CD4-positive, alpha-beta T cell treated with Interleukin-4 for 1 hour (primary cell): ENCODE measurements around the gene HRG.
"Not testable (repeated sequence)": the region's sequence is repeated elsewhere in the genome, so short reads cannot be mapped to it uniquely, and the experiment has no call there.

Experiments used
- DNase-seq, 2 donors: peaks; one replicate each; pipeline ENCODE4 v3.0.0-alpha.2; 2020 to 2022

HRG gene, protein sequence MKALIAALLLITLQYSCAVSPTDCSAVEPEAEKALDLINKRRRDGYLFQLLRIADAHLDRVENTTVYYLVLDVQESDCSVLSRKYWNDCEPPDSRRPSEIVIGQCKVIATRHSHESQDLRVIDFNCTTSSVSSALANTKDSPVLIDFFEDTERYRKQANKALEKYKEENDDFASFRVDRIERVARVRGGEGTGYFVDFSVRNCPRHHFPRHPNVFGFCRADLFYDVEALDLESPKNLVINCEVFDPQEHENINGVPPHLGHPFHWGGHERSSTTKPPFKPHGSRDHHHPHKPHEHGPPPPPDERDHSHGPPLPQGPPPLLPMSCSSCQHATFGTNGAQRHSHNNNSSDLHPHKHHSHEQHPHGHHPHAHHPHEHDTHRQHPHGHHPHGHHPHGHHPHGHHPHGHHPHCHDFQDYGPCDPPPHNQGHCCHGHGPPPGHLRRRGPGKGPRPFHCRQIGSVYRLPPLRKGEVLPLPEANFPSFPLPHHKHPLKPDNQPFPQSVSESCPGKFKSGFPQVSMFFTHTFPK

DNA sequence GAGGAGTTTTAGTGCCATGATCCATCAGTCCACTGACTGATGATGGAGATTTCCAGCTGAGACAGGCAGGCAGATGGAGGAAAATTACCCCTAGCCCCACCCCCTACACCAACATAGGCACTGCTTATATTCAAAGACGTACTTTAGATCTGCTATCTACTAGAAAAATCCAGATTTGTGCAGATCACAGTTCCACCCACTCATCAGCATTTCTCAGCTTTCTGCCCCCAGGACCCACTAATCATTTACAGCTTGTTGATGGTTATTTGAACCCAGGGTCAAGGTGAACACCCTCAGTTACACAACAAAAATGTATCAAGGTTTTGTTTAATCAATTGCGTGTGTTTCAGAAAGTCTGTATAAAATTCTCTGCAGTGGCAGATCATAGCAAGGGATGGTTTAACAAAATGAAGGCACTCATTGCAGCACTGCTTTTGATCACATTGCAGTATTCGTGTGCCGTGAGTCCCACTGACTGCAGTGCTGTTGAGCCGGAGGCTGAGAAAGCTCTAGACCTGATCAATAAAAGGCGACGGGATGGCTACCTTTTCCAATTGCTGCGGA lies at the start of gene HRG:
TSS of gene HRG (plus strand) at position 390 of the 564 bp plus-strand sequence. CDS start at position 408, 18 bp downstream.
- DNase-seq: no peak

DNA sequence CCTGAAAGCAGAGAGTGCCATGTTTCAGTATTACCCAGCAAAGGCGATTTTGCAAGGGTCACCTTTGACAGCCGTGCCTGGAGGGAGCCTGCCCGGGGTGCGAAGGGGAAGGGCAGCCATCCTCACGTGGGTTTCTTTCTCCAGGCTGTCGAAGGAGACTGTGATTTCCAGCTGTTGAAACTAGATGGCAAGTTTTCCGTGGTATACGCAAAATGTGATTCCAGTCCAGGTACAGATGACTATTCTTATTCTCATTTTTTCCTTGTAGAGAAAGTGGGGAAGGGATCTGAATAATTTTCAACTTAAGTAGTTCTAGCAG lies 49.6 kb upstream of the HRG start:
- no peak for DNase-seq

DNA sequence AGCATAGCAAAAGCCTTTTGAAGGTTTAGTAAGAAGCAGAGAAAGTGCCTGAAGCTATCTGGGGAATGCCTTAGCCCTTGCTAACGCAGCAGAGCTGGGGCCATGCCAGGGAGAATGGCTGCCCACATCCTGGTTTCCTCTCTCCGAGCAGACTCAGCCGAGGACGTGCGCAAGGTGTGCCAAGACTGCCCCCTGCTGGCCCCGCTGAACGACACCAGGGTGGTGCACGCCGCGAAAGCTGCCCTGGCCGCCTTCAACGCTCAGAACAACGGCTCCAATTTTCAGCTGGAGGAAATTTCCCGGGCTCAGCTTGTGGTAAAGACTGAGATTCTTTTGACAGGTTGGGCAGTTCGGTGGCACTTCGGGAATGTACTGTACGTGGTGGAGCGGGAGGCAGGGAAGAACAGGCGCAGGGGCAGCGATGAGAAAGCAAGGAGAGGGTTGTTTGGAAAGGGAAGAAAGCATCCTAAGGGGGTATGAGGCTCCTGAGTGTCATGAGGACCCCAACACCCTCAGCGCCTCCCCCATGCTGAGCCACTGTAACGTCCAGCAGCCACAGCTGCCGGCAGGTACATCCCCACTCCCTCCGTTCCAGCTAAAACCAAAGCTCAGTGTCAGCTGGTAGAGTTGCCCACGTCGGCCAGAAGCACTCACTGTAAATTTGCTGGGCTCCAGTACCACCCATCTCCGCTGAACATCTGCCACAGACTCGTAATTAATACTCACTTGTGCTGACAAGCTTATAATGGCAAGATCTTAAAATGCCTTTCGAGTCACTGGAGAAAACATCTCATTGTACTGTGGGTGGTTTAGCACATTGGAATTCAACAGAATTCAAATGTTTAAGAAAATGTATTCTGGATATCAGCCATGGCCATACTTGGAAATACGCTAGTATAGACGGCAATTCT lies 48.5 kb upstream of the HRG start:
- DNase-seq: peak; percentile 85 to 87

DNA sequence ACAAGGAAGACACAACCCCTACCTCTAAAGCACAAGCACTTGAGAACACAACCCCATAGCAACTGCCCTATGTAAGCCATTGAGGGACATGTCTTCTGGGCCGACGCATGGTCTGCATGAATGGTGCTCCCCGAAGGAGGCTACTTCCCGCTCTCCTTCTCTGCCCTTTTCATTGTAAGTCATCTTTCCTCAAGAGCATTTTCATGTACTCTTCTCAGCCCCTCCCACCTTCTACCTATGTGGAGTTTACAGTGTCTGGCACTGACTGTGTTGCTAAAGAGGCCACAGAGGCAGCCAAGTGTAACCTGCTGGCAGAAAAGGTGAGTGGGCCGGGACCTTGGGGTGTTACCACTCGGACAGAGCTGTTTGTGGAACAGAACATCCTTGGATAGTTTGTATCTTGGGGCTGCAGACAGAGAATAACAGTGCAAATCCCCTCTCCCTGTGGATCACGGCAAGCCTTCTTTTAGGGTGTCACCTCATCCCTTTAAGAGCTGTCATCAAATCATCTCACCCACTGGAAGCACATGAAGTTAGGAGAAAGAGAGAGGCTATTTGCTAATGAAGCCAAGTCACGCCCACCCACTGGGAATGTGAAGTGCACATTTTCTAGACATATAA lies 47.4 kb upstream of the HRG start:
- no peak for DNase-seq

DNA sequence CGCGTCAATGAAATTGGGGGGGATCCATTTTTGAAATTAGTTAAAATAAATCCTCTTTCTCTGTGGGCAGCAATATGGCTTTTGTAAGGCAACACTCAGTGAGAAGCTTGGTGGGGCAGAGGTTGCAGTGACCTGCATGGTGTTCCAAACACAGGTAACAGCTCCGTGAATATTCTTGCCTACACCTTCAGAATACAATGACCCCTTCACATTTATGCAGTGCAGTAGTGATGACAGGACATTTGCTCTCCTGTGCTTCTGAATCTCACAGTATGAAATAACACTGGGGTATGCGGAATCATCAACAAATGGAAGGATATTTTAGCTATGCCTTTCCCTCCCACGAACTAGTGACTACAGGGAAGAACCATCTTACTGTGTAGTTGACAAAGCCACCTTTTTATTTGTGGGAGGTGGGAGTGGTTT lies 46.0 kb upstream of the HRG start:
- no peak for DNase-seq

DNA sequence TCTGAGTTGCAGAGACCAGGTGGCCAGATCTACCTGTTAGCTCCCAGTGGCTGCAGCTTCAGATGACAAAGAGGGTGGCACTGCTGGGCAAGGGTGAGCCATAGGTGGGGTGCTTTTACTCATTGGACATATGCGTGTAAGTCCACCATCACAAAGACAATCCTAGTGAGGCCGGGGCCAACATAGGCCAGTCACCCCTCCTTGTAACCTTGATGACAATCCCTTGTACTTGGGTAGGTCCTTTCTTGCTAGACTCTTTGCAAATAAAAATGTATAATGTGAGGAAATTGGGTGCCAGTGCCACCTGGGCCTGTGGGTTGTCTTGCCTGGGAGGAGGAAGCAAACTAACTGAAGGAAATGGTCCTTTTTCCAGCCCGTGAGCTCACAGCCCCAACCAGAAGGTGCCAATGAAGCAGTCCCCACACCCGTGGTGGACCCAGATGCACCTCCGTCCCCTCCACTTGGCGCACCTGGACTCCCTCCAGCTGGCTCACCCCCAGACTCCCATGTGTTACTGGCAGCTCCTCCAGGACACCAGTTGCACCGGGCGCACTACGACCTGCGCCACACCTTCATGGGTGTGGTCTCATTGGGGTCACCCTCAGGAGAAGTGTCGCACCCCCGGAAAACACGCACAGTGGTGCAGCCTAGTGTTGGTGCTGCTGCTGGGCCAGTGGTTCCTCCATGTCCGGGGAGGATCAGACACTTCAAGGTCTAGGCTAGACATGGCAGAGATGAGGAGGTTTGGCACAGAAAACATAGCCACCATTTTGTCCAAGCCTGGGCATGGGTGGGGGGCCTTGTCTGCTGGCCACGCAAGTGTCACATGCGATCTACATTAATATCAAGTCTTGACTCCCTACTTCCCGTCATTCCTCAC lies 45.4 kb upstream of the HRG start:
- DNase-seq: no peak

DNA sequence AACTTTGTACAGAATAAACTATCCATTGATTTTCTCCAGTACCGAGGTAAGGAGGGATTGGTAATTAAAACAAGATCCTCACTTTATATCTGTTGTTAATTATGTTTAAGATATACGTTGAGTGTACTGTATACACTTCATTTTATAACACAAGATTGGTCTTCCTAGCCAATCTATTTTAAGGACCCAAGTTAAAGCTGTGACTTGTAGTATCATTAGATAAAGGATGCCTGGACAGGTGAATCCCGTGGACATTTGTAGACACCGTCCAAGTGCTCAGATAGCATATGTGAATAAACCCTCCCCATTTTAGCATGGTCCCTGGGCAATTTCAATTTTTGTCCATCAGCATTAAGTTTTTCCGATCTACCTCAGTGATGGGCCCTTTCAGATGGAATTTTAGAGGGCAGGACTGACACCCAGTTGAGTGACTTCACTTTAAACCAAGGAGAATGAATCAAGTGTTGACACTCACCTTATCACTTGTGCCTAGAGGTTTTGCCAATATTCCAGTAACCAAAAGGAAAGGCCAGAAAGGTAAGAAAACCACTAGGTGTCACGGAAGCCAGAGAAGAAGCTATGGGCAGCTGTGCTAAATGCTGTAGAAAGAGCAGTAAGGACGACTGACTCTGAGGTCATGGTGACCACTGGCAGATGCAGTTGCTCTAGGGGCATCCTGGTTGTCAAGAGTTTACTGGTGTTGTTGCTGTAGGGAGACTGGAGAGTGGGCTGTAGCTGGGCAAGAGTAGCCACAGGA lies 43.7 kb upstream of the HRG start:
- DNase-seq: no peak

DNA sequence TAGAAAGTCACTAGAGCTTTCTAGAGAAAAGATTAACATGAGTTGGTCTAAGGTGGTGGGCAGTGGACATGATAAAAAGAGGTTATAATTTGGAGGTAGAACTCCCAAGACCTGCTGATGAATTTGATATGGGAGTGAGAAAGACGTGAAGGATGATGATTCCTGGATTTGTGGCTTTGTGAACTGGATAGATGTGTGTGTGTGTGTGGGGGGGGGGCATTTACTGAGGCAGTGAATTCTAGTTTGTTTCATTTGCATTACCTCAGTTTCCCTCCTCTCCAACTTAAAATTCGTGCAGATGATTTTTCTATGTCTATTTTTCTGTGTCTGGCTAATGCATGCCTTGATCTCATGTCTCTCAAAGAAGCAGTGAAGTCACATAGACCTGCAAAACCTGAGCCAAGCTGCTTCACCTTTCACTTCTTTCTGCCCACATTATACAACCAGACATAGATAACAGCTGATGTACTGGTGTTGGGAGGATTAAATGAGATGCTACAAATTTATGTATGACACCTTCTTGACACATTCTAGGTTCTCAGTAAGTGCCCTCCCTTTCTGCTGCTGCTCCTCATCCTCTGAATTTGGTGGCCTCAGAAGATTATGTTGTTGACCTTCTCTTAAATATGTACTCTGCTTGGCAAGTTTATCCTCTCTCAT lies 43.0 kb upstream of the HRG start:
- DNase-seq: no peak

DNA sequence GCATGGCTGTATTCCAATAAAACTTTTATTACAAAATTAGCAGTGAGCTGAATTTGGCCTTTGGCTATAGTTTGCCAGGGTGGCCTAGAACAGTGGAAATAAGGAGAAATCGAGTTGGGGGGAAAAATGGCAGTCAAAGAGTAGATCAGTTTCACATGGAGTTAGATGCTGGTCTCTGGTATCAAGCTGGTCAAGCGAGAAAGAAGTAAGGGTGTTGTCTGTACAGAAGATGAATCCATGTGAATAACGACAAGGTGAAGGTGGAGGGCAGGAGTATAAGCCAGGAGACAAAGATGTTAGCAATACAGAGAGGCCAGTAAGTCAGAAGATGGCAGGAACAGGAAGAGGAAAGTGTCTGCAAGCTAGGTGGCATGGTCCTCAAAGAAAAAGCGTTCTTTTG lies 41.2 kb upstream of the HRG start:
- DNase-seq: no peak

DNA sequence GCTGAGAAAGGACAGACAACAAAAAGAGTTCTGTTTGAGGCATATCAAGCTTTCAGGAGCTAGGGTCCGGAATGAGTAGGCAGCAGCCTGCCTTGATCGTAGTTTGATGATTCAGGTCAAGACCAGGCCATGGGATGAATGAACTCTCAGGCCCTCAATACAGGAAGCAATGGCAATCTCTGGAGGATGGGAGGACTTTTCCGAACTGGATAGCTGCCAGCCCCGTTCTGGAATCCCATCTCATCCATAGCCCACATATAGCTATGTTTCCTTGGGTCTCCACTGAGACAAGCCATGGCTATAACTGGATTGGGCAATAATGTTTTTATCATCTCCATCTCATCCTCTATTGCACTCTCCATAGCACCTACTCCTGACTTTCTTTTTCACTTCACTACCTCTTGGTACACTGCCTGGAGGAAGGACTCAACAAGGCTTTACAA lies 40.2 kb upstream of the HRG start:
- DNase-seq: no peak

DNA sequence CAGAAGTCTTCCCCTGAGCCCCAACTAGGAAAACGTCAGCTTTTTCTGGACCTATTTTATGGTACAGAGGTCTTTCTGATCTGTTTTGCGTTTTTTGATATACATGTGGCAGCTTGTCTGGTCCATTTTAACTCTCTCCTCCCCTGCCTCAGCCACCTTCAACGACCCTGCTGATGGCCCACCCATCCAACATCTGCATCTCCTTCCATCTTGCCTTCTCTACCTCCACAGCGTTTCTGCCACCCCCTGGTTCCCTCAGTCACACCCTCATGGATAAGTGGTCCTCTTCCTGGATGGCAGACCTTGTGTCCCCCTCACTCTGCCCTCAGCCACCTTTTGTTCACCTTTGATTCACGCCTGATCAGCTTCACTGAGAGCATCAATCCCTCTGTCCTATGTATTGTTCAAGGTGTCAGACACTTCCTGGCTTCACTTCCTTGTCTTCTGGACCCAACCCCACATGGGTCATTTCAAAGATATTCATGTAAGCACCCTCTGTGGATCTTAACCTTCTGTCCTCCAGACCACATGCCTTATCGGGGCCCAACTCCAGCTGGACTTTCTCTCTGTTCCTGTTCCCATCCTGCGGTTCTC lies 39.5 kb upstream of the HRG start:
- DNase-seq: no peak

DNA sequence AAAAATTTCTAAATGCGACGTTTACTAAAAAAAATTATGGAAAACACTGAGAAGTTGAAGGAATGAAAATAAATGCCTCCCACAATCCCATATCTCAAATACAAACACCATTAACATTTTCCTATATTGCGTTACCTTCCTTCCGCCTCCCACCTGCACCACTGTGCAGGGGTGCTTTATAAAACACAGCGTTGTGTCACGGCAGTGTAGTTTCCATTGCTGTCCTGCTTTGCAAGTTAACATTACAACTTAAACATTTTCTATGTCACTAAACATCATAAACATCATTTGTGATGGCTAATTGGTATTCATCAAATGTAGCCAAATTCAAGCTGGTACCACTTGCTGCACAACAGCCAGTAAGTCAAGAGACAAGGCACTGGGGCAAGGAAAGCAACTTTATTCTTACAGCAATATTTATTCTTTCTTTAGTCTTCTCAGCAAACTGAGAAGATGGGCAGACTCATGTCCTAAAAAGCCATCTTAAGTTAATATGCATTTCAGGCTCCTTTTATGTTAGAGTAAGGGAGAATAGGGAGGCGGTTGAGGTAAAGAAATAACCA lies 37.9 kb upstream of the HRG start:
- DNase-seq: no peak

DNA sequence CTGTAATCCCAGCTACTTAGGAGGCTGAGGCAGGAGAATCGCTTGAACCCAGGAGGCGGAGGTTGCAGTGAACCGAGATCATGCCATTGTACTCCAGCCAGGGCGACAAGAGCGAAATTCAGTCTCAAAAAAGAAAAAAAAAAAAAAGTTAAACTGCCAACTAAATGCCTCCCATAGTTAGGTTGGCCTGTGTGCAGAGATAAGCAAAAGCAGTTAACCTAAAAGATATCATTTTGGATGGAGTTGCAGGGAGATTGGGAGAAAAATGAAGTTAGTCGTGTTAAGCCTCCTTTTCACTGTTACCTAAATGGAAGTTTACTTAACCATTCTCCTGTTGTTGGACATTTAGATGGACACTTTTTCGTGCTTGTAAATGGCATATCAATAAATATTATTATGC lies 37.1 kb upstream of the HRG start:
- no peak for DNase-seq

DNA sequence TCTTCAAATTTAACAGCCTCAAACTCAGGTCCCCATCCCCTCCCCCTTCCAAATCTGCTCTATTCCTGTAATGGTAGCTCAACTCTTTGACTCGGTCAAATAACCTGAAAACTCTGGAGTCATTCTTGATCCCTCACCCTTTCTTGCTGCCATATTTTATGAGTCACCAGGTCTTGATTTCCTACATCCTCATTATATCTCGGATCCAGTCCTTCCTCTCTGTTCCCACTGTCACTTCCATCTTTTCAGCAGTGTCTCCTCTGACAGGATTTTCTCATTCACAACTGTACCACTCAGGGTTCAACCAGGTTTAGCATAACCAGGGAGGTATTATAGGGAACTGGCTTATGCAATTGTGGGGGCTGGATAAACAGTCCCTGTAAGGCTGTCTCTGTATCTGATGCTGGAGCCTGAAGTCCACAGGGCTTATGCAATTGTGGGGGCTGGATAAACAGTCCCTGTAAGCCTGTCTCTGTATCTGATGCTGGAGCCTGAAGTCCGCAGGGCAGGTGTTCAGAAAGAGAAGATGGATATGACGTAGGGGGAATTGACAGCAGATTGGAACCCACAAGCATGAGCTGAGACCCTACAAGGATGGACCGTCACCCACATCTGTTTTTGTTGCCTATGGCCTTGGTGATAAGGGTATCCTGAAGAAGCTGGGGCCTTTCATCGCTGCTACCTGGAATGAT lies 34.7 kb upstream of the HRG start:
- DNase-seq: no peak

DNA sequence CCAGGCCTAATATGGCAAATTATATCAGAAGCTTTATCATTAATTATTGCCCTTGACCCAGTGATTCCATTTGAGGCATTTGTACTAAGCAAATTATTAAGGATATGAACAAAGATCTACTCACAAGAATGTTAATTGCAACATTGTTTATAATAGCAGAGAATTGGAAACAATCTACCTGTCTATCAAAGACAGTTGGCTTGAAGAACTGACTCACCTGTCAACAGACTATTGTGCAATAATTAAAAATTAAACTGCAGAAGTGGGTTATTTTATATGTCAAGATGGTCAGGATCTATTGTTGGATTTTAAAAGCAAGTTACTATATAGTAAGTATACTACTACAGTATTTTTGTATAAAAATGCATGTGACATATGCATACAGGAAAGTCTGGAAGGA lies 32.3 kb upstream of the HRG start:
- no peak for DNase-seq

DNA sequence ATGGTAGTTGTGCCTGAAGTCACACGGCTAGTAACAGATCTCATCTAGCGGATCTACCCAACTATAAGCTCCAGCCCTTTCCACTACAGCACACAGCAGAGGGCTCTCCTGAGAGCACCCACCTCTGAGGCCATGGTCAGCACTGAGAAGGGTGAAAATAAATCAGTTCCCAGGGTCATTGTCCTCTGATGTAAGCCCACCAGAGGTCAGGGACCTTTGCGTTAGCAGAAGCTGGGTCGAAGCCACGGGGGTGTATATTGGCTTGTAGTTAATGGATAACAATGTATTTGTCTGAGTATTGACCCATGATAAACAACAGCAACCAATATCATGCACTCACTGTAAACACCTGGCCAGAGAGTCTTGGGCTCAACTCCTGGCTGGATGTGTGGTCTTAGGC lies 31.6 kb upstream of the HRG start:
- not testable (repeated sequence) for DNase-seq

DNA sequence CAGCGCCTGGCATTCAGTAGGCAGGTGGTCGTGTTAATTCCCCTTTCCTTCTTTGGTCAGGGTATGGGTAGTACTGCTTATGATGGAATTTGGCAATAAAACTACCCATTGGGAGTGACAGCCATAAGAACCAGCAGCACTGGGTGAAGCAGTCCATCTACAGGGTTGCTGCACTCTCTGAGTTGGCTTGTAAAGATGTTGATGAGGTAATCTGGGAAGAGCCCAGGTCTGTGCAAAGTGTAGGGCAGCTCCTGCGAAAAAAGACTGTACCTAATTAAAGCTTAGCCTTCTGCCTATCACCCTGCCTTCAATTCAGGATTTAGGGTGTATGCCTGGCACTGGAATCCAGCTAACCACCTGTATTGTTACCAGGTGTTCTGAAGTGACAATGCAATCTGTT lies 30.3 kb upstream of the HRG start:
- no peak for DNase-seq

DNA sequence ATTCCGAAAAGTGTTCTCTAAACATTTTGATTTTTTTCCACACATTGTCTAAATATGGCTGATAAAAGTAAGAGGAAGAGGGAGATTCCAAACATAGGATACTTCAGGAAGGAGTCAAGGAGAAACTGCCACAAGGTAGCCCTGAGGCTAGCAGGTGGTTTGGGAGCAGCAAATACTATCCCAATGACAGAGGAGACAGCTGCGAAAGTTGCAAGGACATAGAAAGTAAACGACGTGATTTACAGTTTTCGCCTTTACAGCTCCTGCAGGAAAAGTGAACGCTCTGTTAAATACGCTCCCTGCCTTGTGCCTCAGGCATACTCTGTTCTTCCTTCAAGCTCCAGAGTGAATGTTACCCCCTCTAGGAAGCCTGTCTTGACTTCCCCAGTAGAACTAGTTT lies 29.3 kb upstream of the HRG start:
- DNase-seq: no peak

DNA sequence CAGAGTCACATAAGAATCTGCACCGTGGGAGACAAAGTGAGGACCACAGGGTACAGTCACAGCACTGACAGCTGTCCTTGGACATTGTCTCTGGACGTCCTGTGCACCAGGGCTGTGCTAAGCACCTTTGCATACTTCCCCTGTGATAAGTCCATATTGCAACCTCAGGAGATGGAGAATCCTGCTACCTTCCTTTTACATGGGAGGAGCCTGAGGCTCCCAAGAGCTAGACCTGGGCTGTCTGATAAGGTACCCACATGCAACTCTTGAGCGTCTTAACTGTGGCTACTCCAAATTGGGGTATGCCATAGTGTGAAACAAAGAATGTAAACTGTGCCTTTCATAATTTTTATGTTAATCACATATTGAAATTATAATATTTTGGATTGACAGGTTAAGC lies 28.1 kb upstream of the HRG start:
- no peak for DNase-seq
